Subcutaneous adipose tissue (tissue), 4 donors: ENCODE data around the gene KTI12. TPM values are rescaled to one million over a fixed set of nuclear protein-coding genes. Genes with fewer than 3 reads are reported as not detected.

Experiments used
- CTCF ChIP-seq: fragments of 450-650 bp; IDR thresholded peaks from one replicate; pipeline ENCODE4 v1.5.1; 2016; ENCODE audit warnings: low read depth, mild to moderate bottlenecking, control low read depth, antibody characterized with exemption, moderate library complexity
- total RNA-seq, 4 donors: library from RNA; depleted of rRNA; stranded (reverse); fragments of >200 nt; gene quantifications; one replicate each; pipeline ENCODE4 v1.1.0, GENCODE V29; 2016

KTI12 gene
- total RNA-seq, 4 donors from 2014 or later, result 3.9 to 8.3 (median 6.3) TPM

- TF ChIP-seq CTCF, result no peak
Measured at GRCh38 chr1:52003877-52004276, 29.7 kb downstream of the KTI12 start.

DNA sequence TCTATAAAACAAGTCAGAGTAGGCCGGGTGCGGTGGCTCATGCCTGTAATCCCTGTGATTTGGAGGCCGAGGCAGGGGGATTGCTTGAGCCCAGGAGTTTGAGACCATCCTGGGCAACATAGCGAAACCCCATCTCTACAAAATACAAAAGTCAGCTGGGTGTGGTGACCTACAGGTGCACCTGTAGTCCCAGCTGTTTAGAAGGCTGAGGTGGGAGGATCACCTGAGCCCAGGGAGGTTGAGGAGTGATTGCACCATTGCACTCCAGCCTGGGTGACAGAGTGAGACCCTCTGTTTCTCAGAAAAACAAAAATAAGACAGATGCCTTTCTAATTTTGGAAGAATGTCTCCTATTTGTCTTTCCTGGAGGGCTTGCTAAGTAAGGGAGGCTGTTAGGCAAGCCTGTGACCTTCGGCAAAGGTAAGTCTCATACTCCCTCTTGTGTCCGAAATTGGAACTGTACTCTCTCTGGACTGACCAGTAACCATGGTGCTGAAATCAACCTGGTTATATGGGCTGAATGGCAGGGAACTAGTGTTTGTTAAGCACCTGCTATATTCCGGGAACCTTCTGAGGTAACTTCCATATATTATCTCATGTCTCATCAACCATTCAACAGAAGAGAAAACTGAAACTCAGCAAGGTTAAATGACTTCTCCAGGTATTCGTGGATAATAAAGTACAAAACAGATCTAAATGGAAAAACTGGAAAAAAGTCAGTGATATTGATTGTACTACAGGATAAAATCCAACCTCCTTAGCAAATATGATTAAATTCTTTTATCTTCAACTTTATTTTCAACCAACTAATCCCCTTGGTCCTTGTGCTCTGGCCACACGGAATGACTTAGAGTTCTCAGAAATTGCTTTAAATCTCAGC, 31.3 kb downstream of the KTI12 start:
- TF ChIP-seq CTCF, result no peak

DNA sequence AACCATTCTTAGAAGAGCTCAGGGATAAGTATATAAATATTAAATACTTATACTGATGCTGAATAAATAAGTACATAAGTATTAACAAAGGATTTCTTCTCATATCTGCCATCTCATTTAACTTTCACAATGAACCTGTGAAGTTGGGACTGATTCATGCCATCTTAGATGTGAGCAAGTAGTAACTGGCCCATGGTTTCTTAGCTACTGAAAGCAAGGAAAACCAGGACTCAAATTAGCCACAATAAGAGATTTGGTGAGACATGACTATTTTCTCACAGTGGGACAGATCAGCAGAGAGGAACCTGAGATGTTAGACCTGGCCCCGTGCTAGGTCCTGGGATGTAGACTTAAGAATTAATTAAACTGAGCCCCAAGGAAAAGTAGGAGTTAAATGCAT, 34.9 kb downstream of the KTI12 start:
- no peak for TF ChIP-seq CTCF

DNA sequence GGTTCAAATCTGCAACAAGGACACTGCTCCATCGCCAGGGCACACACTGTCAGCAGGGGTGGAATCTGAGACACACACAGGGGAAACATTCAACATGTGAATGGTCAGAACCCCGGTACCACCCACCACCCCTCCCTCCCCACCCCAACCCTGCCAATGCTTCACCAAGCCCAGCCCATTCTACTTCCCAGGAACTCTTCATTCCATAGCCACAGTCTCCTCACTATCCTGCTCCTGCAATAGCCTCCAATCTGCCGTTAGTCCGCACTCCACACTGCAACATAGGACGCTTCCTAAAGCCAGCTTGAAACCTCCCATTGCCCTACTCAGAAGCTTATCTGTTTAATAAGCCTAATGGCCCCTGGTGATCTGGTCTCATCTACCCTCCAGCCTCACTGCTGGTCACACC, 35.6 kb downstream of the KTI12 start:
- no peak for TF ChIP-seq CTCF

DNA sequence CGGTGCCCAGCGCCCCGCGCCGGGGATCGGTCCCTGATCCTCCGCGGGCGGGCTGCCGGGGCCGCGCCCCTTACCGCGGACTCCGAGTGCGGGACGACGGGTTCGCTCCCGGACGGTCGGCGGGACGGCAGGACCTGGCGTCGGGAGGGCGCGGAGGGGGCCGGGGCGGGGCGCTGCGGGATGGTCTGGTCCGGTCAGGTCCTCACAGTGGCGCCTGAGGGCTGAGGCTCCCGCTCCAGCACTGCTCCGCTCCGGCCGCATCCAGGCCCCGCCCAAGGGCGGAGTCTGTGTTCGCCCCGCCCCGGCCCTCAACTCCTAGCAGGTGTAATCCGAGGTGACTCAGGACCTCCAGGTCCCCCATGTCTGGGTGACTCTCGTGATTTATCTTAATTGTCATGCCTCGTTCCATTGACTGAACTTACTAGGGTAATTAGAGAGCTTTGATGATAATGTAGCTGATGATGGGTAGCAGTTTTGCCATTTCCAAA, 43.1 kb downstream of the KTI12 start, which contains the start of gene RAB3B:
Gene RAB3B (minus strand): TSS at position 223 of the 488 bp plus-strand sequence. CDS start 13,583 bp downstream, outside the sequence.
- no peak for TF ChIP-seq CTCF

DNA sequence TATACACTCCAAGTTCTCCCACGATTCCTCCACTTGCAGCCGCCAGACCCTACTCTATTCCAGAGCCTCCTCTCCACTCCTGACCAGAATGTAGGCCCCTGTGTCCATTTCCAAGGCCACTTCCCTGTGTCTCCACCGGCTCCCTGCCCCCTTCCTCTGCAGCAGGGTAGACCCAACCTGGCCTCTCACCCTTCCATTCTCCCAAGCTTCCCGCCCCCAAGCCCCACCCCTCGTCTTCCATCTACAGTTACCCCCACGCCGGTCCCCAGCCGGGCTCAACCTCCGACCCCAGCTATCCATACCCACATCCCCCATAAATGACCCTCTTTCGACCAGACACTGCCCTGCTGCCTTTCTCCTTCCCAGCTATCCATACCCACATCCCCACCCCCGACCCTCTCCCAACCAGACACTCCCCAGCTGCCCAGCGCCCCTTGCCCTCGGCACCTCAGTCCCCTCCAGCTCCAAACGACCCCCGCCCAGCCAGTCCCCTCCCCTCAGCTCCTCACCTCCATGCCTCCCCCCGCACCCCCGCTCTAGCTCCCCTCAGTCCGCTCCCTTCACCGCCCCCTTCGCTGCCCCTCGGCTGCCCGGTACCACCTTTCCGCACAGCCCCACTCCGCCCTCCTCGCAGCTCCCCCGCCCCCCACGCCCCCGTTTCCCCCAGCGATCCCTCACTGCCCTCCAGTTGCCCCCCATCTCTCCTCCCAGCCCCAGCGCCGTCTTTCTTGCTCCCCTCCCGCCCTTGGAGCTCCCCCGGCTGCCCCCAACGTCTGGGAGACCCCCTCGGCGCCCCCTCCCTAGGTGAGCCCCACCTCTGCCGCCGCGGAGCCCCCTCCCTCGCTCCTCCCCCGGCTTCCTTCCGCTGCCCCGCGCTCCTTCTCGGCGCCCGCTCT, 43.8 kb downstream of the KTI12 start:
- no peak for TF ChIP-seq CTCF

DNA sequence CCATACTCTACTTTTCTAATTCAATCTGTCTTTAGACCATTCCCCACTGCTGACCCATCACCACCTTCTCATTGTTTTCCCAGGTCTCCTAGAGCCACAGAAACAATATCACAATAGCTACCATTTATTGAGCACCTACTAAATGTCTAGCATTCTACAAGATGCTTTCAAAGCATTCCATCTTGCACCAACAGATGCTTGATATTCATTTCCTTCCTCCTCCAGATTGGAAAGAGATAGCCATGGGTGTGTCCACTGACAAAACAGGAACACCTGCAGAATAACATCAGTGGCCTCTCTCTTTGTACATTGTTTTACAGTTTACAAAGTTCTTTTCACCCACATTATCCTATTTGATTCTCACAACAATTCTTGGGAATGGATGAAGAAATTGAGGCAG, 45.4 kb downstream of the KTI12 start:
- TF ChIP-seq CTCF, result no peak
